Motor neuron (in vitro differentiated cells): Measurements from ENCODE around the gene G0S2. TPM values are rescaled to one million over a fixed set of nuclear protein-coding genes. Genes with fewer than 3 reads are reported as not detected.

Source experiments
- ATAC-seq, 8 experiments: fragments of 200-7000 bp; cut with Tn5 transposase; replicated peaks in 6 of 8; 2 replicates each; pipeline ENCODE4 v1.8.0; 2021; ENCODE audit warnings: mild to moderate bottlenecking in 8 of 8, moderate library complexity in 8 of 8
- H3K27ac ChIP-seq, 2 donors: fragments of 250-450 bp; sonication (Bioruptor Pico); 2 replicates each; pipeline ENCODE4 v1.9.0; 2021; ENCODE audit warnings: antibody characterized with exemption in 2 of 2, mild to moderate bottlenecking in 2 of 2, moderate library complexity in 1 of 2
- H3K4me1 ChIP-seq, 2 donors: fragments of 250-450 bp; sonication (Bioruptor Pico); replicated peaks in 1 of 2; 2 replicates each; pipeline ENCODE4 v1.6.1; 2021; ENCODE audit warnings: antibody characterized with exemption in 2 of 2, mild to moderate bottlenecking in 2 of 2, moderate library complexity in 1 of 2
- H3K4me3 ChIP-seq, 5 donors: fragments of 250-450 bp; sonication (Bioruptor Pico); 2 replicates each; pipeline ENCODE4 v1.9.0; 2021; ENCODE audit warnings: antibody characterized with exemption in 5 of 5, mild to moderate bottlenecking in 5 of 5, moderate library complexity in 4 of 5
- WGBS, 10 experiments: fragments of 450-650 bp; shearing (Covaris generic); methylation state at CpG; one replicate each; pipeline ENCODE4 v1.0.0; 2022; 5-methylcytosine and 5-hydroxymethylcytosine counted together
- in situ Hi-C, 9 experiments: fragments of 400-800 bp; cut with MboI; loops; one replicate each; pipeline ENCODE4 v1.15.0; 2021; ENCODE audit warnings: low sequenced_read_pairs in 9 of 9, low pct_unique_long_range_greater_than_20kb in 2 of 9; ENCODE audit not compliant: unreplicated experiment in 9 of 9
- total RNA-seq, 8 experiments: library from RNA; unstranded; fragments of 300-600 nt; gene quantifications; 2 replicates each; pipeline versions ENCODE4 v1.2.3 to v1.2.4, GENCODE V29; 2022

G0S2 gene
- total RNA-seq, 8 experiments from 2014 or later = 4.1 to 865 (median 21.4) TPM

- 60 to 93% (median 80%) methylated on average over 1 to 5 of the region's 5 CpGs; no CpG with 5 or more reads in 1 of the 10 experiments for WGBS, 10 experiments
- H3K27ac ChIP-seq = no peak overlapping the region
- ATAC-seq = no peak
- in situ Hi-C loops = no loop called here
- H3K4me3 ChIP-seq = no peak overlapping the region
- H3K4me1 ChIP-seq = no peaks in the 10 kb centered on the region
These were observed 39.4 kb upstream of the G0S2 start for GRCh38 chr1:209635850-209636249.

GRCh38 chr1:209641832-209642172, 33.4 kb upstream of the G0S2 start:
- Histone ChIP-seq H3K4me3 (no peak overlapping the region), H3K27ac (no peak overlapping the region), H3K4me1 (peaks cover 19 to 25% of the 10 kb centered on the region in 2 donors)
- in situ Hi-C loops = no loop called here
- ATAC-seq = peak in 3 of 8 experiments; percentile 50 to 53 (median 52)
- WGBS, 10 experiments = 0 to 80% (median 49%) methylated on average over 1 to 5 of the region's 5 CpGs; no CpG with 5 or more reads in 4 of the 10 experiments

- in situ Hi-C loops = no loop called here
- H3K4me1 ChIP-seq = peaks cover 29 to 35% of the 10 kb centered on the region in 2 donors
- WGBS, 10 experiments = 0 to 100% (median 52%) methylated on average over 1 to 3 of the region's 3 CpGs; no CpG with 5 or more reads in 2 of the 10 experiments
- ATAC-seq = no peak
- H3K27ac ChIP-seq = no peak overlapping the region
- H3K4me3 ChIP-seq = no peak overlapping the region
These were observed 32.4 kb upstream of the G0S2 start for GRCh38 chr1:209642816-209643215.

GRCh38 chr1:209643285-209644020, 31.8 kb upstream of the G0S2 start:
- WGBS, 10 experiments = 0 to 88% (median 80%) methylated on average over 1 to 2 of the region's 2 CpGs; no CpG with 5 or more reads in 4 of the 10 experiments
- in situ Hi-C loops = no loop called here
- peaks cover 35 to 41% of the 10 kb centered on the region in 2 donors for H3K4me1 ChIP-seq
- no peak overlapping the region for H3K4me3 ChIP-seq
- H3K27ac ChIP-seq = peak overlapping the region; percentile 22 to 34
- peak; percentile 38 to 68 (median 53) for ATAC-seq

GRCh38 chr1:209645574-209646452, 29.4 kb upstream of the G0S2 start:
- Histone ChIP-seq H3K27ac (no peak overlapping the region), H3K4me3 (no peak overlapping the region), H3K4me1 (peaks cover 36 to 41% of the 10 kb centered on the region in 2 donors)
- WGBS, 10 experiments = 81 to 97% (median 91%) methylated on average over 3 to 16 of the region's 16 CpGs; no CpG with 5 or more reads in 1 of the 10 experiments
- peak in 1 of 8 experiments; percentile 13 for ATAC-seq
- in situ Hi-C loops = no loop called here

- peak in 1 of 8 experiments; percentile 57 for ATAC-seq
These were observed 28.7 kb upstream of the G0S2 start for GRCh38 chr1:209646558-209646957.

GRCh38 chr1:209647156-209647555, 28.1 kb upstream of the G0S2 start:
- Histone ChIP-seq H3K27ac (no peak overlapping the region), H3K4me3 (no peak overlapping the region), H3K4me1 (peaks cover 36 to 41% of the 10 kb centered on the region in 2 donors)
- in situ Hi-C loops = no loop called here
- WGBS, 10 experiments = 38 to 92% (median 60%) methylated on average over 2 to 4 of the region's 4 CpGs; no CpG with 5 or more reads in 4 of the 10 experiments
- ATAC-seq = peak in 5 of 8 experiments; percentile 81 to 92 (median 90)

More at GRCh38 chr1:209646558-209646957, 28.7 kb upstream of the G0S2 start:
- Histone ChIP-seq H3K4me1 (peaks cover 36 to 41% of the 10 kb centered on the region in 2 donors), H3K4me3 (no peak overlapping the region), H3K27ac (no peak overlapping the region)
- in situ Hi-C loops = no loop called here
- 20 to 100% (median 80%) methylated on average over 1 to 5 of the region's 5 CpGs for WGBS, 10 experiments

GRCh38 chr1:209648346-209648745, 26.9 kb upstream of the G0S2 start:
- H3K4me3 ChIP-seq = no peak overlapping the region
- no peak for ATAC-seq
- no peak overlapping the region for H3K27ac ChIP-seq
- H3K4me1 ChIP-seq = peaks cover 34 to 37% of the 10 kb centered on the region in 2 donors
- in situ Hi-C loops = no loop called here

GRCh38 chr1:209648931-209649776, 26.1 kb upstream of the G0S2 start:
- 10 to 95% (median 61%) methylated on average over 1 to 6 of the region's 6 CpGs; no CpG with 5 or more reads in 1 of the 10 experiments for WGBS, 10 experiments
- in situ Hi-C loops = no loop called here
- H3K27ac ChIP-seq = no peak overlapping the region
- H3K4me1 ChIP-seq = peaks cover 28 to 30% of the 10 kb centered on the region in 2 donors
- ATAC-seq = peak in 3 of 8 experiments; percentile 19 to 52 (median 52)
- no peak overlapping the region for H3K4me3 ChIP-seq

- ATAC-seq = no peak
- Histone ChIP-seq H3K4me1 (peaks cover 28 to 30% of the 10 kb centered on the region in 2 donors), H3K4me3 (no peak overlapping the region), H3K27ac (no peak overlapping the region)
- in situ Hi-C loops = no loop called here
- WGBS, 10 experiments = 83 to 100% (median 88%) methylated on average over 1 of the region's 1 CpG; no CpG with 5 or more reads in 7 of the 10 experiments
These were observed 24.8 kb upstream of the G0S2 start for GRCh38 chr1:209650454-209650853.

- Histone ChIP-seq H3K4me1 (peaks cover 22 to 23% of the 10 kb centered on the region in 2 donors), H3K4me3 (no peak overlapping the region), H3K27ac (no peak overlapping the region)
- 0 to 84% (median 78%) methylated on average over 1 to 5 of the region's 5 CpGs; no CpG with 5 or more reads in 4 of the 10 experiments for WGBS, 10 experiments
- in situ Hi-C loops = no loop called here
- peak in 6 of 8 experiments; percentile 27 to 94 (median 73) for ATAC-seq
These were observed 24.0 kb upstream of the G0S2 start for GRCh38 chr1:209651138-209651587.

- peak in 3 of 8 experiments; percentile 11 to 70 (median 58) for ATAC-seq
- Histone ChIP-seq H3K4me1 (peaks cover 15 to 16% of the 10 kb centered on the region in 2 donors), H3K27ac (no peak within 1 kb of the TSS), H3K4me3 (no peak within 1 kb of the TSS)
- WGBS, 10 experiments = 64 to 100% (median 86%) methylated on average over 1 to 8 of the region's 14 CpGs; no CpG with 5 or more reads in 3 of the 10 experiments
- in situ Hi-C loops = no loop called here
These were observed 23.0 kb upstream of the G0S2 start, which contains the start of gene LAMB3 for GRCh38 chr1:209652121-209652735. Gene LAMB3 (minus strand): TSS chr1:209652425. CDS start chr1:209650944, 1,481 bp downstream.
